ENCODE data around the gene RNASE8.

RNASE8 gene

DNA sequence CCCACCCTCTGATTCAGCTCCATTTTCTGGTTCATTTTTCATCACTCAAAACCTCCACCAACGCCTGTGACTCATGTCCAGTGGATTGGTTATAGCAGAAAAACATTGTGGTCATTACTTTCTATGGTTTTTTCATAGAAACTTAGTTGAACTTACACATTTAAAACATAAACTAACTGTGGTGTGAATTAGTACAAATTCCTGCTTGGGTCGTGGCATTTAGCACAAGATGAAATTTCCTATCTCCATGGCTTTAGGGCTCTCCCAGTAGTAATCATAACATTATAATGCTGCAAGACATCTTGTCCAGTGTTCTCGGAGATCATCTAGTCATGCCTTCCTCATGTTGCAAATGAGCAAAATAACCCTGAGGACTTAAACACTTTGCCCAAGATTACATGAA lies 8.3 kb upstream of the RNASE8 start:
- TF ChIP-seq, protein P1, sequence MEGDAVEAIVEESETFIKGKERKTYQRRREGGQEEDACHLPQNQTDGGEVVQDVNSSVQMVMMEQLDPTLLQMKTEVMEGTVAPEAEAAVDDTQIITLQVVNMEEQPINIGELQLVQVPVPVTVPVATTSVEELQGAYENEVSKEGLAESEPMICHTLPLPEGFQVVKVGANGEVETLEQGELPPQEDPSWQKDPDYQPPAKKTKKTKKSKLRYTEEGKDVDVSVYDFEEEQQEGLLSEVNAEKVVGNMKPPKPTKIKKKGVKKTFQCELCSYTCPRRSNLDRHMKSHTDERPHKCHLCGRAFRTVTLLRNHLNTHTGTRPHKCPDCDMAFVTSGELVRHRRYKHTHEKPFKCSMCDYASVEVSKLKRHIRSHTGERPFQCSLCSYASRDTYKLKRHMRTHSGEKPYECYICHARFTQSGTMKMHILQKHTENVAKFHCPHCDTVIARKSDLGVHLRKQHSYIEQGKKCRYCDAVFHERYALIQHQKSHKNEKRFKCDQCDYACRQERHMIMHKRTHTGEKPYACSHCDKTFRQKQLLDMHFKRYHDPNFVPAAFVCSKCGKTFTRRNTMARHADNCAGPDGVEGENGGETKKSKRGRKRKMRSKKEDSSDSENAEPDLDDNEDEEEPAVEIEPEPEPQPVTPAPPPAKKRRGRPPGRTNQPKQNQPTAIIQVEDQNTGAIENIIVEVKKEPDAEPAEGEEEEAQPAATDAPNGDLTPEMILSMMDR (IDR thresholded peaks at IDR 0.05; ENCODE audit: low read depth, low read length), result no peak
- no peaks in the 10 kb centered on the region for H3K36me3 ChIP-seq
- H3K9me3 ChIP-seq, result no peaks in the 10 kb centered on the region
- peaks cover 9% of the 10 kb centered on the region for H3K4me1 ChIP-seq
- no peaks in the 10 kb centered on the region for H3K27me3 ChIP-seq
- H3K4me3 ChIP-seq (ENCODE audit: low read depth, low read length), result no peak overlapping the region
- DNase-seq, result no peak

DNA sequence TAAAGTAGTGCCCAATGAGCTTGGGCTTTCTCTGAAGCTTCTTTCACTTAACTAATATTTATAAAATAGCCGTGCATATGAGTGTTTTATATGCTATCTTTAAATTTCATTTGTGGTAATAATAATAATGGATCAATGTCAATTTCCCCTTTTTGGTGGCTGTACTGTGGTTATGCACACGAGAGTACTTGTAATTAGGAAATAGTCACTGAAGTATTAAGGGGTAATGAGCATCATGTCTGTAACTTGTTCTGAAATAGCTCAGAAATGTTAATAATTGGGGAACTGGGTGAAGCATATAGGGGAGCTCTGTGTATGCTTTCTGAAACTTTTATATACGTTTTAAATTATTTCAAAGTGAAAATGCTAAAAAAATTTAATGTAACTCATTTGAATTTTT lies 7.0 kb upstream of the RNASE8 start:
- no peaks in the 10 kb centered on the region for H3K27me3 ChIP-seq
- TF ChIP-seq, protein P1 (IDR thresholded peaks at IDR 0.05; ENCODE audit: low read depth, low read length), result no peak
- H3K9me3 ChIP-seq, result no peaks in the 10 kb centered on the region
- H3K4me1 ChIP-seq, result no peaks in the 10 kb centered on the region; the same call in 1 of the 2 replicates
- no peak for DNase-seq
- no peak overlapping the region for H3K4me3 ChIP-seq (ENCODE audit: low read depth, low read length)
- no peaks in the 10 kb centered on the region for H3K36me3 ChIP-seq

DNA sequence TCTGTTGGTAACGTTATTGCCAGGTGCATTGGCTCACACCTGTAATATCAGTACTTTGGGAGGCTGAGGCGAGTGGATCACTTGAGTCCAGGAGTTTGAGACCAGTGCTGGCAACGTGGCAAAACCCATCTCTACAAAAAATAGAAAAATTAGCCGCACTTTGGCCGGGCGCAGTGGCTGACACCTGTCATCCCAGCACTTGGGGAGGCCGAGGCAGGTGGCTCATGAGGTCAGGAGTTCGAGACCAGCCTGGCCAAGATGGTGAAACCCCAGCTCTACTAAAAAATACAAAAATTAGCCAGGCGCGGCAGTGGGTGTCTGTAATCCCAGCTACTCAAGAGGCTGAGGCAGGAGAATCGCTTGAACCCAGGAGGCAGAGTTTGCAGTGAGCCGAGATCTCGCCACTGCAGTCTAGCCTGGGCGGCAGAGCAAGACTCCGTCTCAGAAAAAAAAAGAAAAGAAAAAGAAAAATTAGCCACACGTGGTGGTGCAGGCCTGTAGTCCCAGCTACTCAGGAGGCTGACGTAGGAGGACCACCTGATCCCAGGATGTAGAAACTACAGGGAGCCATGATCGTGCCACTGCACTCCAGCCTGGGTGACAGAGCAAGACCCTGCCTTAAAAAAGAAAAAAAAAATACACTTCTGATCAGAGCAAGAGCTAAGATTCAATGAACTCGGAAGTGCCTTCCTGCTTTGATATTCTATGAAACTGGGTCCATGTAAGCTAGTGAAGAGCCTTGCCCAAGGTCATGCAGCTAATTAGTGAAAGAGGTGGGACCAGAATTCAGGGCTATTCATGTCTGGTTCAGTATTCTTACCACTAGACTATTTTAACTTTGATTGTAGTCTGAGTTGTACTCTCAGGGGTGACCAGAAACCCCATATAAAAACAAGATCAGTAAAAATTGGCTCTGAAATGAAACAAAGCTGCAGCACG lies 4.2 kb upstream of the RNASE8 start:
- no peak overlapping the region for H3K4me3 ChIP-seq (ENCODE audit: low read depth, low read length)
- no peaks in the 10 kb centered on the region for H3K27me3 ChIP-seq
- H3K36me3 ChIP-seq, result no peaks in the 10 kb centered on the region
- H3K4me1 ChIP-seq, result no peaks in the 10 kb centered on the region; the same call in 1 of the 2 replicates
- TF ChIP-seq, protein P1 (IDR thresholded peaks at IDR 0.05; ENCODE audit: low read depth, low read length), result no peak
- no peaks in the 10 kb centered on the region for H3K9me3 ChIP-seq
- no peak for DNase-seq

DNA sequence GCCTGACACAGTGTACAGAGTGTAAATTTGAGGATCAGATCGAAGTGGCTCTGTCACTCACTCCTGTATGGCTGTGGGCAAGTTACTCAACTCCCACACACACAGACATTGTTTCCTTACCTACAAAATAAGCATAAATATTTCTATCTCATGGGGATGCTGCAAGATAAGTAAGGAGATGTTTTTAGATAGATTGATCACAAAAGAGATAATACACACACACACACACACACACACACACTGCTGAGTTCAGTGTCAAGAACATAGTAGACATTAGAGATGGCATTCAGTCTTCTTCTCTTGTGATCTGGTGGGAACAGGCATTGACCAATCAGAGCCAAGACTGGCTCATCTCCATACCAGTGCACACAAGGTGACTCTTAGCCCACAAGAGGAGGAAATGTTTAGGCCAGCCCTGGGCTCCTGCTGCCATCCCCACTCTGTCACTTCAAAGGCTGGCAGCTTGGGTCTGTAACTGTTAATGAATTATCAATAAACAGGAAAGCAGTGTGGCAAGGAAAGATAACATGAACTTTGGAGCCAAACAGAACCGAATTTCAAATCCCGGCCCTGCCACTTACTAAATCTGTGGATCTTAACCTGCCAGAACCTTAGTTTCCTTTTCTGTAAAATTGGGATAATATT lies 3.4 kb upstream of the RNASE8 start:
- Histone ChIP-seq H3K27me3 (no peaks in the 10 kb centered on the region), H3K36me3 (no peaks in the 10 kb centered on the region), H3K9me3 (no peaks in the 10 kb centered on the region), H3K4me1 (no peaks in the 10 kb centered on the region; the same call in 1 of the 2 replicates), H3K4me3 (ENCODE audit: low read depth, low read length) (no peak overlapping the region)
- no peak for DNase-seq
- TF ChIP-seq, protein P1 (IDR thresholded peaks at IDR 0.05; ENCODE audit: low read depth, low read length), result no peak

DNA sequence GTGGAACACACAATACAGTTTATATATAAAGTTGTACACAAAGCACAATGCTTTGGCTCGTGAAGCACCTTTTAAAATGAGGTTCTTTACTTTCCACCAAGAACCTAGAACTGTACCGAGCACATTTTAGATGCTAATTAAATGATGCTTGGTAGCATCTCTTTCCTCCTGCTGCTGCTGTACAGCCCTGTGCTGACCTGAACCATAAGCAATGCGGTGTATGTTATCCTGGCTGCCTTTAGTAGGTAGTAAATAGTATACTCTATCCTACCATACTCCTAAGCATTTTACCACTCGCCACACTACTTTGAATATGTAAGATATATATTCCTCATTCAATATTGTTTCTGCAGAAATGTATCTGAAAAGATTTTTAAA lies 2.9 kb upstream of the RNASE8 start:
- H3K4me1 ChIP-seq, result no peaks in the 10 kb centered on the region; the same call in 1 of the 2 replicates
- H3K9me3 ChIP-seq, result no peaks in the 10 kb centered on the region
- H3K27me3 ChIP-seq, result no peaks in the 10 kb centered on the region
- no peak overlapping the region for H3K4me3 ChIP-seq (ENCODE audit: low read depth, low read length)
- H3K36me3 ChIP-seq, result no peaks in the 10 kb centered on the region
- TF ChIP-seq, protein P1 (IDR thresholded peaks at IDR 0.05; ENCODE audit: low read depth, low read length), result no peak
- no peak for DNase-seq
